ENCODE measurements around the gene CHAF1B.

Gene CHAF1B

DNA sequence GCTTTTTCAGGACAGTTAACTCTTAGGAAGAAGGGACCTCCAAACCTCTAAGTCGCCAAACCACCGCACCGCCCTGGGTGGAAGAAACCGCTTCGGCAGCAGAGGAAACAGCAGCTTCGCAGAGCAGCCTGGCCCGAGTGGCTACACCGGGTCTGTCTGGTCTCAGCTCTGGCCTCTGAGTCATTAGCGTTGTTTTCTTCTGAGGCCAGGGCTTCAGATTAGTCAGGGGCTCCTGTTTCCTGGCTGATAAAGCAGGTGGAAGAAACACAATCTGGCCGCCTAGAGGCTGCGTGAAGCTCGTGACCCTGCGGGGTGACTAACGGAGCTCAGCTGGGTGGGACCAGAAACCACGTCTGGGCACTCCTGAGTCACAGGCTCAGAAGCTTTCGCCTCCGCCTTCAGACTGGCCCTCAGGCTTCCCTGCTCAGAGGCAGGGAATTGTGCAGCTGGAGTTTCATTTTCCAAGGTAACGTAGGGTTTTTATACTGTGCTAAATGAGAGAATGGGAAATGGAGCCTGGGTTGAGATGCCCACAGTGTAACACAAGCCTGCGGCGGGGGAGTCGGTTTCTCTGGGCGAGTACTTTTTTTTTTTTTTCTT, 44.9 kb downstream of the CHAF1B start:
- no peak for DNase-seq

DNA sequence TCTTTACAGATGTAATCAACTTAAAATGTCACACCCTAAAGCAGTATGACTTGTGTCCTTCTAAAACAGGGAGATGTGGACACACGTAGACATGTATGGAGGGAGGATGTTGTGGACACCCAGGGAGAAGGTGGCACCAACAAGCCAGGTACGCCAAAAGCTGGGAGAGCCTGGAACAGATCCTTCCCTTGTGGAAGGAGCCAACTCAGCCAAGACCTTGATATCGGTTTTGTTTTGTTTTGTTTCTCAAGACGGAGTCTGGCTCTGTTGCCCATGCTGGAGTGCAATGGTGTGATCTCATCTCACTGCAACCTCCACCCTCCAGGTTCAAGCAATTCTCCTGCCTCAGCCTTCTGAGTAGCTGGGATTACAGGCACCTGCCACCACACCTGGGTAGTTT, 45.6 kb downstream of the CHAF1B start:
- DNase-seq: no peak

DNA sequence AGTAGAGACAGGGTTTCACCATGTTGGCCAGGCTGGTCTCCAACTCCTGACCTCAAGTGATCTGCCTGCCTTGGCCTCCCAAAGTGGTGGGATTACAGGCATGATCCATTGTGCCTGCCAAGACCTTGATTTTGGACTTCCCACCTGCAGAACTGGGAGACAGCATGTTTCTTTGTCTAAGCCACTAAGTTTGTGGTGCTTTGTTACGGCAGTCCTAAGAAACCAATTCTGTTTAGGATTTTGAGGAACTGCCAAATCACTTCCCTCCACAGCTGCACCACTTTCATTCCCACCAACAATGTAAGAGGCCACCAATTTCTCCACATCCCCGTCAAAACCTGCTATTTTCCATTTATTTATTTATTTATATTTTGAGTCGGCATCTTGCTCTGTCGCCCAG, 46.1 kb downstream of the CHAF1B start:
- DNase-seq: no peak

DNA sequence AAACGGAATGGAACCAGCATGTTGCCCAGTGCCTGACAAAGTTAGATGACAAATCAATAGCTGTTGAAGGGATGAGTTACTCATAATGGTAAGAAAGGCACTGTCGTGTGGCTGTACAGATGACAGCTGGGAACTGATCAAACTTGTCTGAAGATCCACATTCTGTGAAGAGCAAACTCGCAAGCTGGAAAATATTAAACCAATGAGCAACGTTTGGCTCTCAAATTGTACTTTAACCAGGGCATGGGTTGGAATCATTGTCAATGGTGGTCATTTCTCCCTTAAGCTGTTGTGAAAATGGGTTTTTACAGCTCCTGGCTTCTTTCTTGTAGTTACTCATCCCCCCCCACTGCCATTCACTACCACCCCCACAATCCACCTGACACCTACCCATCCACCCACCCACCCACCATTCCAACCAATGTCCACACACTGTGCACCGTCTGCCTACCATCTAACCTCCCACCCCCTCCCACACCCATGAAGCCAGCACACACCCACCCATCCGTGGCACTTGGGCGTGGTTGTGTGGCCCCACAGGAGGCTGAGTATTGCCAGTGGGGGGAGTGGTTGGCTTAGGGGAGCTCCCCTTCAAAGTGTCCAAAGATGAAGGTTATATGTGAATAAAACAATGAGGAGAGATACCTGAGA, 48.0 kb downstream of the CHAF1B start:
- DNase-seq: no peak

DNA sequence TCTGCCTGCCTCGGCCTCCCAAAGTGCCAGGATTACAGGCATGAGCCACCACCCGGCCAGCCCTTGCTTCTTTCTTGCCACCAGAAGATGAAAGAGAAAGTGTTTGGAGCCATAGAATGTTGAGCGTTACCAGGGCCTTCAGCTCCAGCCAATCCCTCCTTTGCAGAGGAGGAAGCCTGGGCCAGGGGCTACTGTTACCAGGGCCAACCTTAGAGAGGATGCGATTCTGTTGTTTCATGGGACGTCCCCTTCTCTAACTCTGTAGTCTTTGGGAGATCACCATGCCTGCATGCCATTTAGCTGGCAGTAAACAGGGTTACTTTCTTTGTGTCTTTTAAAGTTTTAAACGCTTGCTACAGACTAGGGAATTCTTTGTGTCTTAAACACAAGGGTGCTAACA, 49.0 kb downstream of the CHAF1B start:
- DNase-seq: no peak

DNA sequence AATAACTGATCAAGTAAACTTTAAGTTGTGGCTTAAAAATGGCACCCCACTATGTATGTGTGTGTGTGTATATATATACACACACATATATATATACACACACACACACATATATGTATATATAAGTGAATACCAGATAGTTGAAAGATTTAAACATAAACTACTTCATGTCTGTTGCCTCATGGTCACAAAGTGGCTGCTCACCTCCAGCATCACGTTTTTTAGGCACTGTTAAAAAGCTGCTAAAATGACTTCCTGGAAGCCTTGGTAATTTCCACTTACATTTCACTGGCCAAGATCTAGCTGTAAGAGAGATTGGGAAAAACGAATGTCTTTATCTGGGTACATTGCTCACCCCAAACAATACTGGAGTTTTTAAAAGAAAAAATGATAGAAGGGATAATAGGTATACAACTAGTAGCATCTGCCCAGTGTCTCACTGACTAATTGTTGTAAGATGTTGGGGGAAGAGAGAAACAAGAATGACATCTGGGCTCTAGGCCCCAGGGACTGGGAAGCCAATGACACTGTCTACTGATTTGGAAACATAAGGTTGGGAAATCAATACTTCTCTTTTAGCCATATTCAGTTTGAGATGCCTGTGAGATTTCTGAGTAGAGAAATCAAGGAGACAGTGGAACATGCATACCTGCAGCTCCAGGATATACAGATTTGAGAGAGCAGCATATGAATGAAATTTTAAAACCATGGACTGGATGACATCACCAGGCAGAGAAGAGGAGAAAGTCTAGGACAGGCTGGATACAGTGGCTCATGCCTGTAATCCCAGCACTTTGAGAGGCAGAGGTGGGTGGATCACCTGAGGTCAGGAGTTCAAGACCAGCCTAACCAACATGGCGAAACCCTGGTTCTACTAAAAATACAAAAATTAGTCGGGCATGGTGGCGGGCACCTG, 51.9 kb downstream of the CHAF1B start:
- DNase-seq: no peak

DNA sequence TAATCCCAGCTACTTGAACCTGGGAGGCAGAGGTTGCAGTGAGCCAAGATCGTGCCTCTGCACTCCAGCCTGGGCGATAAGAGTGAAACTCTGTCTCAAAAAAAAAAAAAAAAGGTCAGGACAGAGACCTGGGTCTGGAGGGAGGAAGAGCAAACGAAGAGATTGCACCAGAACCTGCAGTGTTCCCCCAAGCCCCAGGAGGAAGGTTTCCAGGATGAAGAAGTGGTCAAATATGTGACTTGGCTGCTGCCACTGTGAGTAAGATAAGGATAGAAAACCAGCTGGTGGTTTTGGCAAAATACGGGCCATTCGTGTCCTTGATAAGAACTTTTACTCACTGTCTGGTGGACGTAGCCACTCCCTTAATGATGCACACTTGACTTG, 52.5 kb downstream of the CHAF1B start:
- no peak for DNase-seq

DNA sequence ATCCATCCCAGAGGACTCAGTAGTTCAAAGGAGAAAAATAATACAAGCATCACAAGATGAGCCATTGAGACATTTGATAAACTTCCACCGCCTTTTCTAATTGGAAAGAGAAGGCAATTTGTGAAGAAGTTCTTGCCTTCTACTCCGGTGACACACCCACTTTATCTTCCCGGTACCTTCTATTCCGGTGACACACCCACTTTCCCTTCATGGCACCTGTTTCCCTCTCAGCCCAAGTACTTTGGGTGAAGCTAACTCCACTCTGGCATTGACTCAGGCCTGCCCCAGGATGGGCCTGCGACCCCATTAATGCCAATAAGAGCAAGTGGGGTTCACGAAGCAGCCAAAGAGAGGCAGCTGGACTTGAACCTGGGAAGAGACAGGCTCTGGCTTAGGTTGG, 56.5 kb downstream of the CHAF1B start:
- no peak for DNase-seq

DNA sequence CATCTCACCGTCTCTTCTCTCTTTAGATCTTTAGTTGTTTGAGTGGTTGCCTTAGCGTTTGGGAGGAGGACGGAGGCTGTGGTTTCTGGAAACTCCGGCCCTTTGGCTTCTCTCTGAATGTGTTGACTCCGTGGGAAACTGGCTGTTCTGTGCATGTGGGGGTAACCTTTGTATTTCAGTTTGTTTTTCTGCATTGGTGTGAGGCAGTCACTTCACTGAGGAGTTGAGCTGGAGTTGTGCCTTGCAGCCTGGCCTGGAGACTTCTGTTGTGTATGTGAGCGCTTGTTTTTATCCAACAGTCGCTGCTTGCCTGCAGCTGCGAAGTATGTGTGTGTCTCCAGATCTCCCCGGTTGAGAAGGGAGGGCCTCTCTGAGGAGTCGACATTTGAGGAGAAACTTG, 61.1 kb downstream of the CHAF1B start:
- DNase-seq: no peak

DNA sequence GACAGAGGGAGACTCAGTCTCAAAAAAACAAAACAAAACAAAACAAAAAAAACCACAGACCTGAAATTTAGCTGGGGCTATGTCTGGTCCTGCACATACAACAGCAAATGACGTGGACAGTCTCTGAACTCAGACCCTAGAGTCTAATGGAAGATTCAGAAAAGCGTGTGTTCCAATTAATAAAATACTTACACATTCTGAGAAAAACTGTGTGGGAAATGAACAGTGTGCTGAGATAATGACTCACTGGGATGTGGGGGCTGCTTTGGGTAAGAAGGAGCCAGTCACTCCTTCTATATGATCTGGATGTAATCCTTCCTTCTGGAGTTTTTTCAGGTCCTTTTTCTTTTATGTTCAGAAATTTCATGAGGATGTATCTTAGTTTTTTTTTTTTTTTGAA, 65.3 kb downstream of the CHAF1B start:
- DNase-seq: no peak

DNA sequence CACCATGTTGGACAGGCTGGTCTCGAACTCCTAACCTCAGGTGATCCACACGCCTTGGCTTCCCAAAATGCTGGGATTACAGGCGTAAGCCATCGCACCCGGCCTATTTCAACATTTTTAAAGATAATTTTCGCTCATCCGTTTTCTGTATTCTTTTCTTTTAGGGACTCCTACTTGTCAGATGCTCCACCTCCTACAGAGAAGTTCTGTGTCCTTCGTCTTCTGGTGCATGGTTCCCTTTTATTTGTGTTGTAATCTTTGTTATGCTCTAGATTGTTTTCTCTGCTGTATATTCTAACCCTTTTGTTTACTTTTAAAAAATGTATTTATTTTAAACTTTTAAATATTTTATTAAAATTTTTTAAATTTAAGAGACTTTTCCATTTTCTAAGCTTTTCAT, 66.3 kb downstream of the CHAF1B start:
- DNase-seq: no peak

DNA sequence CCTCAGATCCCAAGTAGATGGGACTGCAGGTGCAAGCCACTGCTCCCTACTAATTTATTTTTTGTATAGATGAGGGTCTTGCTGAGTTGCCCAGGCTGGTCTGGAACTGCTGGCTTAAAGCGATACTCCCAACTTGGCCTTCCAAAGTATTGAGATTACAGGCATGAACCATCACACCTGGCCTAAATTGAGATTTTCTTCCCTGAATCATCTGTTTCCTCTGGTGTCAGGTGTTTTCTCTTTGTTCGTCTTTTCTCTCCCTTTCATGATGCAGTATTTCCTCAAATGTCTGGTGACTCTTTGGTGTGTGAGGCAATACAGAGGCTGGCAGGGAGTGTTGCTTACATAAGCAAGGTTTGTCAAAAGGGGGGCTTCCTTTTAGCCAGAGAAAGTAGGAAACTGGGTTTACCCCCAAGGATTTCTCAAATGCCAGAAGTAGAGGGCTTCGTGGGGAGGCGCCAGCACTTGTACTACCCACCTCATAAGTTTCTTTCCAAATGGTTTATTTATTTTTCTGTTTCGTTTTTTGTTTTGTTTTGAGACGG, 67.2 kb downstream of the CHAF1B start:
- no peak for DNase-seq

DNA sequence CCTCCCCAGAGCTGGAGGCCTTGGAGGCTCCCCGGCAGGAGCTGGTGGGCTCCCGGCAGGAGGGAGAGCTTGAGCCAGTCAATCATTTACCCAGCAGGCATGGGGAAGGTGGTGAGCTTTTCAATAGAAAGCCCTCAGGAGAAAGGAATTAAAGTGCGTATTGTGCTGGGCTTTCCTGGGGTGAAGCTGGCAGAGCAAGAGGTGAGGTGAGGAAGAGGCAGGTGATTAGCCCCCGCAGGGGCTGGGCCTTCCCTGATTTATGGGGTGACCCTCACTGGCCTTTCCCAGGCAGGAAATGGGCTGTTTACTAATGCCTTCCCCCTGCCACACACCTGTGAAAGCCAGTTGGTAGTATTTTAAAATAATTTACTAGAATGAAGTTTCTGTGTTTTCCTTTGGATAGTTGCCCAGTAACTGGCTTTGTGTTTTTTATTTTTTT, 68.9 kb downstream of the CHAF1B start:
- DNase-seq: no peak

DNA sequence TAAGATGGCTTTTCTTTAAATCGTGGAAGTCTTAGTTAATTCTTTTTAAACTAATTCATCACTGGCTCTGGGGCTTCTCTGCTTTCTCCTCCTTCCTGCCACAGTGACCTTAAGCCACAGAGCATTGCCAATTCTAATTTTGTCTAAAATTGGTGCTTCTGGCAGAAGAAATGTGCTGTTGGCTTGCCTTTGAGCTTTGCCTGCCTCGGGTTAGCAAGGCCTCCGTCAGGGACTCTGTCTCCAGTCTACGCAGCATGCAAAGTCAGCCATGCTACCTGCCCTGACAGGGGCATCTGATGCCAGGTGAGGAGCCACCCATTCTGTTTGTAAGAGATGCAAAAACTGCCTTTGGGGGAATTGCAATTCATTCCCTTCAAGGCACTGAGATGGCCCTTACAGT, 69.5 kb downstream of the CHAF1B start:
- DNase-seq: no peak

DNA sequence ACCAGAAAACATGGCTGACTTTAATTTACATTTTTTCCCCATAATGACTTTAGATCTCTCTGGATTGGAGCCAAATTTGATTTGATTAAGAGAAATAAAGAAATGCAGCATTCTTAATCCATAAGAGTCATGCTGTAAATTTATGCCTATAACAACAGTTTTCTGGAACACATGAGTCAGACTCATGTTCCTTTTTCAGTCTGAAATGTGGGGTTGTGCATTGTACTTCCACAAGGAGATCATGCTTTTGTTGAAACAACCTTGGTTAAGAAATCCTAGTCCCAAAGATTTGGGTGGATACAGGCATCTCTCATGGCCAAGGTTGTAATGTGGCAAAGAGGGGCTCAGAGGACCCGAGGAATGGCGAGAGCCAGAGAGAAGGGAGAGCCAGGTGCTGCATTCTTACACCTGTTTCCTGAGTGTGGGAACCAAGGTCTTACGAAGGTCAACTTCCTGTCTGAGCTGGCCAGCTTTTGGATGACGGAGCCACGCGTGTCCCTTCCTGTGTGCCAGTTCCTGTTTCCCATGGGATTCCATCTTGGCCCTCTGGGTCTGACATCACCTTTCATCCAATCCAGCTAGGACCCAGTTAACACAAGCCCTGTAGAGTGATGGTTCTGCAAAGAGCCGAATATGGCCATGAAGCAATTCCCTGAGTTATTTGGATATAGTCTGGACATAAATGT, 71.7 kb downstream of the CHAF1B start:
- no peak for DNase-seq

DNA sequence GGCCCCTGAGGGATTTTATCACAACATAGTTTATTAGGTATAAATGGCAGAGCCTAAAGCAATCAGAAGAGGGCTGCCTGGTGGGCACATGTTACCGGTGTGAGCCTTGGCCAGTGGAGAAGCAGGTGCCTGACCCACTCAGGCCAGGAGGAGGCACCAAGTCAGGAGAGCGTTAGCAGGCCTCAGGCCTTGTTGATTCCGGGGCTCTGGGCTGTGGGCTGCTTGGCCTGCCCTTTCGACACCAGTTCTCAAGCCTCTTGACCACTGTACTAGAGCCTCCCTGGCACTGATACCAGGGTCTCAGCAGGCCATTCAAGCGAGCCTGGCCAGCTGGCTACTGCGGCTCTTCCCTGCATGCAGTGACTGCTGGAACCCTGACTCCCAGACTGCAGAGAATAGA, 73.9 kb downstream of the CHAF1B start:
- DNase-seq: no peak

DNA sequence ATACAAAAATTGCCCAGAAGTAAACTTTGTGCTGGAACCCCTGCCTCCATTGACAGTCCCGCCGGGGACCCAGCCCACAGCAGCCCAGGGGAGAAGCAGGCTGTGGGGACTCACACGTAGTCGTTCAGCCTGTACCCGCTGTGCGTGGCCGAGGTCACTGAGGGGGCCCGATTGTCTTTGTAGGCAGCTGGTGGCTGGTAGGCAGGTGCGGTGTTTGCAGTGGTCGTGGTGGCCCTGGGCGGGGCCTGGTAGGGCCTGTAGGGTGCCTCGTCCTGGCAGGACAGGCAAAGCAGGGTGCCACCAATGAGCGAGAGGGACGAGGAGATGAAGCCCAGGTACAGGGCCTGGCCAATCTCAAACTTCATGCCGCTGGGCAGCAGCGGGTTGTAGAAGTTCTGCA, 75.7 kb downstream of the CHAF1B start:
- no peak for DNase-seq

DNA sequence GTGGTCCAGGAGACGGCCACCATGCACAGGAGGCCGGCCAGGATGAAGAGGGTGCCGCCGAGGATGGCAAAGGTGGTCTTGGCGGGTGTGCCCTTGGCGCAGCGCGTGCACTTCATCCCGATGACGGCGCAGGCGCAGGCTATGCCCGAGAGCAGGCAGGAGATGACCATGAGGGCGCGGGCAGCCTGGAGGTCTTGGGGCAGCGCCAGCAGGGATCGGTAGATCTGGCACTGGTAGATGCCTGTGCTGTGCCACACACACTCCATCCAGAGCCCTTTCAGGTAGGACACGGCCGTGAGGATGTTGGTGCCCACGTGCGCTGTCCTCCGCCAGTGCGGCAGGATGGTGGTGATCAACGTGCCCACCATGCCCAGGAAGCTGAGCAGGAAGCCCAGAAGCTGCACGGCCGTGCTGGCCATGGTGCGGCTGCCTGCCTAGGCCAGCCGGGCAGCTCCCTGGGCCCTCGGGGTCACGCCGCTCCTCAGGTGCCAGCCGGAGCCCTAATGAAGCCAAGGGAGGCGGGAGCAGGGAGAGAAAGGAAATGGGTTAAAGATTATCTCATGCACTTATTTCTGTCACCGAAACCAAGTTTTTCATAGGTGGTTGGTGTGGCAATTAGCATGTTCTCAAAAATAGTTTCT, 76.2 kb downstream of the CHAF1B start:
- DNase-seq: no peak

DNA sequence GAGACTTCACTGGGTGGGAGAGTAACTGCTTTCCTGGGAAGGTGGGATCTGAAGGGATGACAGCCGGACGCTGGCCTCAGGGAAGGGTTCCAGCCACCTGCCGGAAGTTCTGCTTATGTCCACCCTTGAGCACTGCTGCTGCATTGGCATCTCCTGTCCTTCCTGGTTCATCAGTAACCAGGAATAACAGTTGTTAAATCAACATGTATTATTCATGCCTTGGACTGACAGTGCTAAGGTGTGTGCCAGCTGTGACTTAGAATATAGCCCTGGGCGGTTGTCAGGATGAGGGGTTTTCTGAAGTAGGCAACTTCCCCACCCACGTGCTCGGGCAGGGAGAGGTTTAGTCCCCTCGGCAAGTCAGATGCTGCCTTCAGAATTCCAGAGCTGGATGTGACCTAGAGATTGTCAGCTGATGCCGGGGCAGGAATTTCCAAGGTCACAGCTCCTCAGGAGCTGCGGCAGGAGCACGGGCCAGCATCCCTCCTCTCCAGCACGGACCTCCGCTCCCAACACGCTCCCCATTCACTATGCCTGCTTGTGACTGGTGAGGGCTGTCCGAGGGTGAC, 76.8 kb downstream of the CHAF1B start:
- DNase-seq: no peak

DNA sequence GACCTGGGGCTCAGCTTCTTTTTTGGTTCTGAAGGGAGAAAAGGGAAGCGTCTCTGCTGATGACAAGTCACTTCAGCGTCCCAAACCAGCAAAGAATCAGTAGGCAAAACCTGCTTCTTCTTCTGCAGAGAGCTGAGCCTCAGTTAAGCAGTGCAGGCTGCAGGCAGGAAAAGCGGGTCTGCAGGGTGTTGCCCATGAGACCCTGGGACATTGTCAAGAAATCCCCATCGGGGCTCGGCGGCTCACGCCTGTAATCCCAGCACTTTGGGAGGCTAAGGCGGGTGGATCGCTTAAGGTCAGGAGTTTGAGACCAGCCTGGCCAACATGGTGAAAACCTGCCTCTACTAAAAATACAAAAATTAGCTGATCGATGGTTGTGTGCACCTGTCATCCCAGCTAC, 78.0 kb downstream of the CHAF1B start:
- DNase-seq: no peak

DNA sequence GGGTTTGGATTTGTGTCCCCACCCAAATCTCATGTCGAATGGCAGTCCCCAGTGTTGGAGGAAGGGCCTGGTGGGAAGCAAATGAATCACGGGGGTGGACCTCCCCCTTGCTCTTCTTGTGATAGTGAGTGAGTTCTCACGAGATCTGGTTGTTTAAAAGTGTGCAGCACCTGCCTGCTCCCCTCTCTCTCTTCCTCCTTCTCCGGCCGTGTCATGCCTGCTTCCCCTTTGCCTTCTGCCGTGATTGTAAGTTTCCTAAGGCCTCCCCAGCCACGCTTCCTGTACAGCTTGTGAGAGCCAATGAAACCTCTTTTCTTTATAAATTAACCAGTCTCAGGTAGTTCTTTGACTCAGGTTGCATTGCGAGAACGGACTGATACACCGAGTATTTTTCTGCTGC, 78.8 kb downstream of the CHAF1B start:
- no peak for DNase-seq

DNA sequence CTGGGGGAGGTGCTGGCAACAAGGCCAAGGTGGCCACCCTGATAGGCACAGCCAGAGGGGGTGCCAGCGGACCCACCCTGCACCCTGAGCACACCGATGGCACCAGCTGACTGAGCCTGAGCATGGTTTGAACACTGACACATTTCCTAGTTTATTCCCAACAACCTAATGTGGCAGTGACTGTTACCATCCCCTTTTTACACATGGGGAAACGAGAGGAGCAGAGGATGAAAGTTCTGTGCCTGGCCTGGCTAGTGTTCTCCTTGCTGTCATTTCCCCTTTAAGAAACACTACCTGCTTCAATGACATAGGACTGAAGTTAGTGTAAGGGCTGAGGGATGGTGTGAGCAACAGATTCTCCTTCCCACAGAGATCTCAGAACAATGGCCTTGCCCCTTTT, 79.4 kb downstream of the CHAF1B start:
- DNase-seq: no peak
